H9 (cell line): ENCODE results near the gene ZMPSTE24. TPM values are rescaled to one million over a fixed set of nuclear protein-coding genes. Genes with fewer than 3 reads are reported as not detected.

Experiments
- DNase-seq: peaks from one replicate; pipeline ENCODE4 v3.0.0-alpha.2; 2017
- H2AFZ ChIP-seq: one replicate; pipeline ENCODE4 v1.6.1; 2013; ENCODE audit warnings: mild to moderate bottlenecking, low read length, control low read depth, moderate library complexity
- H2AK5ac ChIP-seq: 2 replicates; pipeline ENCODE4 v1.6.1; 2013; ENCODE audit warnings: low read length, control low read depth, mixed read lengths; ENCODE audit not compliant: insufficient read length
- H2BK120ac ChIP-seq: one replicate; pipeline ENCODE4 v1.6.1; 2013; ENCODE audit warnings: low read depth, mild to moderate bottlenecking, low read length, control low read depth, inconsistent platforms; ENCODE audit not compliant: poor library complexity, severe bottlenecking
- H2BK12ac ChIP-seq: 2 replicates; pipeline ENCODE4 v1.6.1; 2013; ENCODE audit warnings: low read length, control low read depth, mixed read lengths, low read depth; ENCODE audit not compliant: insufficient read length
- H2BK15ac ChIP-seq: 2 replicates; pipeline ENCODE4 v1.6.1; 2013; ENCODE audit warnings: low read depth, low read length, control low read depth
- H2BK20ac ChIP-seq: one replicate; pipeline ENCODE4 v1.6.1; 2013; ENCODE audit warnings: low read depth, mild to moderate bottlenecking, low read length, control low read depth, inconsistent platforms; ENCODE audit not compliant: poor library complexity, severe bottlenecking
- H2BK5ac ChIP-seq: 2 replicates; pipeline ENCODE4 v1.6.1; 2013; ENCODE audit warnings: low read length, control low read depth, mixed read lengths; ENCODE audit not compliant: insufficient read length
- H3K14ac ChIP-seq: 2 replicates; pipeline ENCODE4 v1.6.1; 2013; ENCODE audit warnings: low read length, control low read depth; ENCODE audit not compliant: insufficient read depth
- H3K18ac ChIP-seq: 2 replicates; pipeline ENCODE4 v1.6.1; 2013; ENCODE audit warnings: low read depth, mild to moderate bottlenecking, mixed read lengths, low read length, control low read depth; ENCODE audit not compliant: insufficient read length
- H3K23ac ChIP-seq: 2 replicates; pipeline ENCODE4 v1.6.1; 2013; ENCODE audit warnings: low read length, control low read depth, mixed read lengths, low read depth; ENCODE audit not compliant: insufficient read length
- H3K23me2 ChIP-seq: 2 replicates; pipeline ENCODE4 v1.6.1; 2013; ENCODE audit warnings: low read depth, mild to moderate bottlenecking, mixed read lengths, low read length, control low read depth; ENCODE audit not compliant: insufficient read length, poor library complexity, severe bottlenecking
- H3K27ac ChIP-seq: 2 replicates; pipeline ENCODE4 v1.5.1; 2013; ENCODE audit warnings: low read length, control low read depth, mixed read lengths, low read depth; ENCODE audit not compliant: insufficient read length
- H3K27me3 ChIP-seq: 2 replicates; pipeline ENCODE4 v1.6.1; 2013; ENCODE audit warnings: low read length, control low read depth, inconsistent platforms; ENCODE audit not compliant: insufficient read depth
- H3K4ac ChIP-seq: 2 replicates; pipeline ENCODE4 v1.6.1; 2013; ENCODE audit warnings: low read depth, mild to moderate bottlenecking, control low read depth, inconsistent platforms, low read length, moderate library complexity
- H3K4me1 ChIP-seq: 2 replicates; pipeline ENCODE4 v1.6.1; 2013; ENCODE audit warnings: low read length, control low read depth, inconsistent platforms; ENCODE audit not compliant: insufficient read depth
- H3K4me2 ChIP-seq: 2 replicates; pipeline ENCODE4 v1.6.1; 2013; ENCODE audit warnings: low read length, control low read depth, mixed read lengths; ENCODE audit not compliant: insufficient read length, insufficient read depth
- H3K56ac ChIP-seq: 2 replicates; pipeline ENCODE4 v1.6.1; 2013; ENCODE audit warnings: low read depth, mild to moderate bottlenecking, mixed read lengths, low read length, control low read depth; ENCODE audit not compliant: insufficient read length
- H3K79me1 ChIP-seq: 2 replicates; pipeline ENCODE4 v1.6.1; 2013; ENCODE audit warnings: low read depth, mild to moderate bottlenecking, moderate library complexity, low read length, control low read depth, inconsistent platforms; ENCODE audit not compliant: insufficient read depth, poor library complexity, severe bottlenecking
- H3K79me2 ChIP-seq: 2 replicates; pipeline ENCODE4 v1.6.1; 2013; ENCODE audit warnings: low read length, control low read depth, inconsistent platforms; ENCODE audit not compliant: insufficient read depth
- H3K9ac ChIP-seq: 2 replicates; pipeline ENCODE4 v1.6.1; 2013; ENCODE audit warnings: low read length, control low read depth, mixed read lengths; ENCODE audit not compliant: insufficient read length; ENCODE audit errors: extremely low read depth
- H3K9me3 ChIP-seq: one replicate; pipeline ENCODE4 v1.6.1; 2013; ENCODE audit warnings: low read depth, low read length, inconsistent platforms; ENCODE audit not compliant: control insufficient read depth
- H3T11ph ChIP-seq: one replicate; pipeline ENCODE4 v1.6.1; 2013; ENCODE audit warnings: mild to moderate bottlenecking, low read length, control low read depth, inconsistent platforms
- H4K20me1 ChIP-seq: one replicate; pipeline ENCODE4 v1.6.1; 2013; ENCODE audit not compliant: control insufficient read depth, insufficient read length, insufficient read depth
- H4K5ac ChIP-seq: 2 replicates; pipeline ENCODE4 v1.6.1; 2013; ENCODE audit warnings: low read depth, mild to moderate bottlenecking, mixed read lengths, low read length, control low read depth; ENCODE audit not compliant: insufficient read length
- H4K8ac ChIP-seq: replicated peaks from 2 replicates; pipeline ENCODE4 v1.6.1; 2013; ENCODE audit warnings: low read length, control low read depth, mixed read lengths, low read depth; ENCODE audit not compliant: insufficient read length
- H4K91ac ChIP-seq: 2 replicates; pipeline ENCODE4 v1.6.1; 2013; ENCODE audit warnings: low read depth, mild to moderate bottlenecking, moderate library complexity, mixed read lengths, low read length, control low read depth; ENCODE audit not compliant: insufficient read length
- H3K27ac Mint-ChIP-seq, 3 experiments: 2 replicates in 2 of 3; 3 replicates in 1 of 3; pipeline ENCODE4 v1.8.0; 2020 to 2021; ENCODE audit warnings: mixed read lengths in 3 of 3, mild to moderate bottlenecking in 1 of 3, moderate library complexity in 1 of 3
- H3K27me3 Mint-ChIP-seq: 2 replicates; pipeline ENCODE4 v1.8.0; 2021; ENCODE audit warnings: low read depth, mild to moderate bottlenecking, moderate library complexity, mixed read lengths
- H3K36me3 Mint-ChIP-seq, 3 experiments: 2 replicates in 2 of 3; 3 replicates in 1 of 3; pipeline ENCODE4 v1.8.0; 2020 to 2021; ENCODE audit warnings: low read depth in 3 of 3, mixed read lengths in 3 of 3; ENCODE audit not compliant: insufficient read depth in 1 of 3
- H3K4me1 Mint-ChIP-seq, 2 experiments: 2 replicates each; pipeline ENCODE4 v1.8.0; 2020; ENCODE audit warnings: mixed read lengths in 2 of 2
- H3K4me3 Mint-ChIP-seq, 2 experiments: 2 replicates in 1 of 2; 3 replicates in 1 of 2; pipeline ENCODE4 v1.8.0; 2020 to 2021; ENCODE audit warnings: mild to moderate bottlenecking in 2 of 2, mixed read lengths in 2 of 2, moderate library complexity in 1 of 2
- H3K9me3 Mint-ChIP-seq, 2 experiments: 2 replicates in 1 of 2; 3 replicates in 1 of 2; pipeline ENCODE4 v1.8.0; 2020; ENCODE audit warnings: mild to moderate bottlenecking in 2 of 2, mixed read lengths in 2 of 2, moderate library complexity in 1 of 2
- WGBS: extraction: QIAGEN DNeasy Blood & Tissue Kit; methylation state at CpG from one replicate; pipeline ENCODE4 v1.1.7; 2013; ENCODE audit warnings: missing lambda C conversion rate, low lambda C conversion rate, mixed read lengths; ENCODE audit not compliant: insufficient read length; ENCODE audit errors: extremely low coverage; 5-methylcytosine and 5-hydroxymethylcytosine counted together
- total RNA-seq: library from RNA; stranded (reverse); gene quantifications from 2 replicates; pipeline ENCODE4 v1.2.1, GENCODE V29; 2021
- TF ChIP-seq, protein P1 (sequence below): fragments of 200-600 bp; sonication (generic); conservative IDR thresholded peaks from 3 replicates; pipeline ENCODE4 v1.8.0; 2021; ENCODE audit warnings: antibody characterized with exemption, mild to moderate bottlenecking

Gene ZMPSTE24
- total RNA-seq, 1 experiment from 2014 or later: 47.6 TPM

DNA sequence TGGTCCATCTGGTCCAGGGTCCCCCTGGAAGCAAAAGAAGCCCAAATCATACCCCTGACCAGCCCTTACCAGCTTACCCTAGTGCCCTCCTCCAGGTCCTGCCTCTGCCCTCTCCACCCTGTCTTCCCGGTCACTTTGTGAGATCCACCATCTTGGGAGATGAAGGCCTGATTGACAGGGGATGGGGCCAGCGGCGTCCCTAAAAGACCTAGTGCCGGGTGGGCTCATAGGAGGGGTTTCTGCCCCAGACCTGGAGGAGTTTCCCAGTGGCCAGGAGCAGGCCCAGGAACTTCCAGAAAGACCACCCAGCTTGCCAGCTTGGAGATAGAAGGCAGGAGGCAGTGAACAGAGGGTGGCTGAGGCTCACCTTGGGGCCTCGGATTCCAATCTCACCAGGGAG, 53.7 kb downstream of the ZMPSTE24 start:
- Histone ChIP-seq H2BK20ac (no peak overlapping the region), H2AFZ (no peak overlapping the region), H3K18ac (no peak overlapping the region), H4K20me1 (no peaks in the 10 kb centered on the region), H2AK5ac (no peak overlapping the region), H3K9ac (no peak overlapping the region), H2BK15ac (no peak overlapping the region), H3K9me3 (no peaks in the 10 kb centered on the region), H3K4ac (no peak overlapping the region), H4K91ac (no peak overlapping the region), H3K27me3 (peaks cover 18% of the 10 kb centered on the region; the same call in 1 of the 2 replicates), H3T11ph (no peak overlapping the region), H2BK120ac (no peak overlapping the region), H4K8ac (no peak overlapping the region), H2BK12ac (no peak overlapping the region), H4K5ac (no peak overlapping the region), H3K27ac (no peak overlapping the region), H3K79me1 (no peaks in the 10 kb centered on the region), H2BK5ac (no peak overlapping the region), H3K4me1 (peaks cover 4% of the 10 kb centered on the region; the same call in 1 of the 2 replicates), H3K23me2 (peaks cover 11% of the 10 kb centered on the region), H3K56ac (no peak overlapping the region), H3K79me2 (no peaks in the 10 kb centered on the region), H3K14ac (no peak overlapping the region), H3K23ac (no peak overlapping the region), H3K4me2 (no peak overlapping the region)
- H3K9me3 Mint-ChIP-seq: no peaks in the 10 kb centered on the region
- H3K27me3 Mint-ChIP-seq: peaks cover 47% of the 10 kb centered on the region
- H3K4me1 Mint-ChIP-seq: peaks cover 13 to 23% of the 10 kb centered on the region in 2 experiments
- no CpG with 5 or more reads among the region's 5 CpGs for WGBS
- no peak overlapping the region for H3K27ac Mint-ChIP-seq
- TF ChIP-seq, protein P1, sequence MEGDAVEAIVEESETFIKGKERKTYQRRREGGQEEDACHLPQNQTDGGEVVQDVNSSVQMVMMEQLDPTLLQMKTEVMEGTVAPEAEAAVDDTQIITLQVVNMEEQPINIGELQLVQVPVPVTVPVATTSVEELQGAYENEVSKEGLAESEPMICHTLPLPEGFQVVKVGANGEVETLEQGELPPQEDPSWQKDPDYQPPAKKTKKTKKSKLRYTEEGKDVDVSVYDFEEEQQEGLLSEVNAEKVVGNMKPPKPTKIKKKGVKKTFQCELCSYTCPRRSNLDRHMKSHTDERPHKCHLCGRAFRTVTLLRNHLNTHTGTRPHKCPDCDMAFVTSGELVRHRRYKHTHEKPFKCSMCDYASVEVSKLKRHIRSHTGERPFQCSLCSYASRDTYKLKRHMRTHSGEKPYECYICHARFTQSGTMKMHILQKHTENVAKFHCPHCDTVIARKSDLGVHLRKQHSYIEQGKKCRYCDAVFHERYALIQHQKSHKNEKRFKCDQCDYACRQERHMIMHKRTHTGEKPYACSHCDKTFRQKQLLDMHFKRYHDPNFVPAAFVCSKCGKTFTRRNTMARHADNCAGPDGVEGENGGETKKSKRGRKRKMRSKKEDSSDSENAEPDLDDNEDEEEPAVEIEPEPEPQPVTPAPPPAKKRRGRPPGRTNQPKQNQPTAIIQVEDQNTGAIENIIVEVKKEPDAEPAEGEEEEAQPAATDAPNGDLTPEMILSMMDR: no peak
- peaks cover 0 to 2% (median 0%) of the 10 kb centered on the region in 3 experiments; a peak in 1 of 7 replicates for H3K36me3 Mint-ChIP-seq
- no peak for DNase-seq
- H3K4me3 Mint-ChIP-seq: no peak overlapping the region
